ENCODE results near the gene TP53I13. TPM values are rescaled to one million over a fixed set of nuclear protein-coding genes. Genes with fewer than 3 reads are reported as not detected.

TP53I13 gene
- total RNA-seq, 1 donor from 2014 or later, result 51.3 TPM

- DNase-seq (ENCODE audit: low spot score), result peak; percentile 73
Observed at GRCh38 chr17:29579866-29580771, 11.6 kb downstream of the TP53I13 start.

GRCh38 chr17:29581583-29582253 is 13.2 kb downstream of the TP53I13 start:
- DNase-seq (ENCODE audit: low spot score), result no peak

- no peak for DNase-seq (ENCODE audit: low spot score)
Observed at GRCh38 chr17:29582254-29582765, 13.8 kb downstream of the TP53I13 start.

- DNase-seq (ENCODE audit: low spot score), result no peak
Observed at GRCh38 chr17:29582772-29583171, 14.3 kb downstream of the TP53I13 start.

- DNase-seq (ENCODE audit: low spot score), result no peak
Observed at GRCh38 chr17:29583324-29584248, 15.1 kb downstream of the TP53I13 start.

- DNase-seq (ENCODE audit: low spot score), result no peak
Observed at GRCh38 chr17:29584452-29585079, 16.1 kb downstream of the TP53I13 start.

- no peak for DNase-seq (ENCODE audit: low spot score)
Observed at GRCh38 chr17:29585080-29585751, 16.7 kb downstream of the TP53I13 start.

- no peak for DNase-seq (ENCODE audit: low spot score)
Observed at GRCh38 chr17:29586676-29587469, 18.4 kb downstream of the TP53I13 start.

- no peak for DNase-seq (ENCODE audit: low spot score)
Observed at GRCh38 chr17:29587591-29587990, 19.1 kb downstream of the TP53I13 start.

- DNase-seq (ENCODE audit: low spot score), result no peak
Observed at GRCh38 chr17:29588017-29588561, 19.6 kb downstream of the TP53I13 start.

GRCh38 chr17:29588562-29589411 is 20.3 kb downstream of the TP53I13 start:
- no peak for DNase-seq (ENCODE audit: low spot score)

- DNase-seq (ENCODE audit: low spot score), result peak; percentile 89
Observed at GRCh38 chr17:29589524-29590410, 21.3 kb downstream of the TP53I13 start, which contains the start of gene GIT1. TSS of gene GIT1 (minus strand) at chr17:29589648. CDS start at chr17:29589378, 270 bp downstream.

GRCh38 chr17:29590411-29591145 is 22.1 kb downstream of the TP53I13 start:
- DNase-seq (ENCODE audit: low spot score), result no peak

GRCh38 chr17:29591146-29591736 is 22.7 kb downstream of the TP53I13 start:
- peak; percentile 63 for DNase-seq (ENCODE audit: low spot score)

- peak; percentile 91 for DNase-seq (ENCODE audit: low spot score)
Observed at GRCh38 chr17:29591737-29592608, 23.5 kb downstream of the TP53I13 start.
